NCI-H2227 treated with DMSO at 0.1 percent for 48 hours (cell line): Measurements from ENCODE around the gene CDH24.

Experiments used
- DNase-seq: peaks from one replicate; lab custom pipeline; 2025; lab: John Stamatoyannopoulos, UW

The CDH24 gene

GRCh38 chr14:23056956-23057756 is at the start of gene CDH24:
TSS of gene CDH24 (minus strand) at chr14:23057520. CDS start at chr14:23055733, 1,787 bp downstream.
- DNase-seq: no peak

- no peak for DNase-seq
These were observed 49.4 kb upstream of the CDH24 start for GRCh38 chr14:23106747-23107045.

- DNase-seq: no peak
These were observed 48.1 kb upstream of the CDH24 start for GRCh38 chr14:23105348-23105824.

- DNase-seq: peak; percentile 7
These were observed 47.4 kb upstream of the CDH24 start, which contains the start of gene CIROP for GRCh38 chr14:23104591-23105347. TSS of gene CIROP (minus strand) at chr14:23104989. CDS start at chr14:23104920, 69 bp downstream.

GRCh38 chr14:23104070-23104590 is 46.8 kb upstream of the CDH24 start:
- no peak for DNase-seq

- DNase-seq: no peak
These were observed 46.3 kb upstream of the CDH24 start for GRCh38 chr14:23103581-23103980.

GRCh38 chr14:23102801-23103200 is 45.5 kb upstream of the CDH24 start:
- no peak for DNase-seq

- DNase-seq: no peak
These were observed 44.8 kb upstream of the CDH24 start for GRCh38 chr14:23101986-23102625.

- no peak for DNase-seq
These were observed 44.1 kb upstream of the CDH24 start for GRCh38 chr14:23101213-23101970.

- no peak for DNase-seq
These were observed 42.0 kb upstream of the CDH24 start for GRCh38 chr14:23099212-23099861.

GRCh38 chr14:23097786-23098185 is 40.5 kb upstream of the CDH24 start:
- DNase-seq: no peak

- DNase-seq: no peak
These were observed 38.1 kb upstream of the CDH24 start, which contains the start of gene C14orf119 for GRCh38 chr14:23095196-23096108. TSS of gene C14orf119 (plus strand) at chr14:23095505. CDS start at chr14:23097659, 2,154 bp downstream.

- DNase-seq: no peak
These were observed 37.4 kb upstream of the CDH24 start, which contains the start of gene ACIN1 for GRCh38 chr14:23094666-23095195. TSS of gene ACIN1 (minus strand) at chr14:23095136. CDS start at chr14:23095112, 24 bp downstream.

GRCh38 chr14:23093991-23094665 is 36.8 kb upstream of the CDH24 start:
- no peak for DNase-seq

GRCh38 chr14:23093526-23093925 is 36.2 kb upstream of the CDH24 start:
- no peak for DNase-seq

GRCh38 chr14:23093104-23093503 is 35.8 kb upstream of the CDH24 start:
- DNase-seq: no peak

GRCh38 chr14:23091294-23092225 is 34.2 kb upstream of the CDH24 start:
- DNase-seq: no peak

- DNase-seq: no peak
These were observed 32.9 kb upstream of the CDH24 start for GRCh38 chr14:23090254-23090636.
